ENCODE results near the gene CIC.
"Not testable (repeated sequence)": the region's sequence is repeated elsewhere in the genome, so short reads cannot be mapped to it uniquely, and the experiment has no call there.

The CIC gene

GRCh38 chr19:42315024-42315423, 46.0 kb downstream of the CIC start:
- no peak for DNase-seq

- no peak for DNase-seq
Measured at GRCh38 chr19:42316223-42317211, 47.5 kb downstream of the CIC start.

DNA sequence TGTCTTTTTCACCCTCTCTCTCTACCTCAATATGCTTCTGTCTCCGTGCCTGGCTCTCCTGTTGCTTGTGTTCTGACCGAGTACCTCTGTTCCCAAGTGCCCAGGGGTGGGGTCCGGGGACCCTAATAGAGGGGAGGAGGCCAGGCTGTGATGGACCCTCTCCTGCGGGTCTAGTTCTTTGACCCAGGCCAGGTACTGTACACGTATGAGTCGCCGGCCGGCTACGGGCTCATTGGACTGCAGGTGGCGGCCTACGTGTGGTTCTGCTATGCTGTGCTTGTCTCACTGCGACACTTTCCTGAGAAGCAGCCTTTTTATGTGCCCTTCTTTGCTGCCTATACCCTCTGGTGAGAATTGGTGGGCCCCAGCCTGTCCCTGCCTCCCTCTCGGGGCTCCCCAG, 48.5 kb downstream of the CIC start:
- no peak for DNase-seq

- no peak for DNase-seq
Measured at GRCh38 chr19:42322305-42322704, 53.3 kb downstream of the CIC start.

DNA sequence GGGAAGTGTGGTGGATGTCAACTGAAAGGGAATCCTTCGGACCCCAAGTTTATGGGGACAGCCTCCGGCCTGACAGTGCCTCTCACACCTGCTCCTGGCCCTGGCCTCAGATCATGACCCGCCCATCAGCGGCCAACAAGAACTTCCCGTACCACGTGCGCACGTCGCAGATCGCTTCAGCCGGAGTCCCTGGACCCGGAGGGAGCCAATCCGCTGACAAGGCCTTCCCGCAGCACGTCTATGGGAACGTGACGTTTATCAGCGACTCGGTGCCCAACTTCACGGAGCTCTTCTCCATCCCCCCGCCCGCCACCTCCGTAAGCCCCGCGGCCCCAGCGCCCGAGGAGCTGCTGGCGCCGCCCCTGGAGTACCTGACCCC, 54.4 kb downstream of the CIC start:
- no peak for DNase-seq

GRCh38 chr19:42323852-42324654, 55.0 kb downstream of the CIC start:
- DNase-seq, result no peak

GRCh38 chr19:42324655-42325307, 55.7 kb downstream of the CIC start:
- DNase-seq, result no peak

GRCh38 chr19:42325308-42325895, 56.4 kb downstream of the CIC start, which contains the start of gene MEGF8:
Gene MEGF8, plus strand, starts transcription at chr19:42325635. Its CDS starts 609 bp downstream, at chr19:42326244.
- peak; percentile 84 for DNase-seq

- DNase-seq, result no peak
Measured at GRCh38 chr19:42325896-42326771, 57.1 kb downstream of the CIC start.

- DNase-seq, result no peak
Measured at GRCh38 chr19:42326969-42327368, 57.9 kb downstream of the CIC start.

GRCh38 chr19:42327381-42327780, 58.3 kb downstream of the CIC start:
- no peak for DNase-seq

DNA sequence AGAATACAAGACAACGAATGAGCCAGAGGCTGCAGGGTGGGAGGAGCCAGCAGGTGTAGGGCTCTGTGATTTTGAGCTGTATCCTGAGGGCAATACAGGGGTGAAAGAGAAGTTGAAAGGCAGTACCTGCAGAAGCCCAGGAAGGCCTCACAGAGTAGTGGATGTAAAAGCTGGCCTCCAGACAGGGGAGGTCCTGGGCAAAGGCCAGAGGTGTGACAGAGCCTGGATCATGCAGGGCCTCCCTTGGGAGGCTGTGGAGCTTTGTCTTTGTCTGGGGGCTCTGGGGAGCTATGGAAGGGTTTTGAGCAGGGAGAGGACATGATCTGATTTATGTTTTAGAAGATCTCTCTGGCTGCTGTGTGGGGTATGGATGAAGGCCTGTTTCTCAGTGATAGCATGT, 59.1 kb downstream of the CIC start:
- no peak for DNase-seq

DNA sequence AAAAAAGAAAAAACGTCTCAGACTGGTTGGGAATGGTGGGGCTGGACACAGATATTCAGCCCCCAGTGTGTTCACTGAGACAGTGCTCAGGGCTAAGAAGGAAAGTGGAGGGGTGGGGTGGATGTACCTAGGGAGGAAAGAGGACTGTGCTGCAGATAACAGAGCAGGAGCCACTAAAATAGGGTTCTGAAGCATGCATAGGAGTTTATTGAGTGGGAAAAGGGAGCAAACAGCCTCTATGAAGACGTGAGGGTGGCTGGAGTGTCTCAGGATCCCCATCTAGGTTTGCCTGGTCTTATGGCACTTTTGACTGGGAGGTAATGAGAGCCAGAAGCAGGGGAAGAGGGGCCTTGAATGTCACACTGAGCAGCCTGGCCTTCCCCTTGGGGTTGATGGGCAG, 59.8 kb downstream of the CIC start:
- no peak for DNase-seq

- DNase-seq, result no peak
Measured at GRCh38 chr19:42330241-42330711, 61.2 kb downstream of the CIC start.

DNA sequence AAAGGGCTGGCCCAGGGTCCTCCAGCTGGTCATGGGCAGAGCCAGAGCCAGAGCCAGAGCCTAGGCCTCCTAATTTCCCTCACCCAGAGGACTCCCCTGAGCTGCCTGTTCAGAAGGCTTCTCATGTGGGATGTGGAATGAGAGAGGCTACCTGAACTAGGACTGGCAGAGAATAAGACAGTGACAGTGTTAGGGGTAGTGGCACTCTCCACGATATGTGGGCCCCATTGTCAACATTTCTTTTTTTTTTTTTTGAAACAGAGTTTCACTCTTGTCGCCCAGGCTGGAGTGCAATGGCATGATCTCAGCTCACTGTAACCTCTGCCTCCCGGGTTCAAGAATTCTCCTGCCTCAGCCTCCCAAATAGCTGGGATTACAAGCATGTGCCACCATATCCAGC, 62.3 kb downstream of the CIC start:
- not testable (repeated sequence) for DNase-seq

- no peak for DNase-seq
Measured at GRCh38 chr19:42332059-42332458, 63.0 kb downstream of the CIC start.

GRCh38 chr19:42333018-42333417, 64.0 kb downstream of the CIC start:
- DNase-seq, result no peak

DNA sequence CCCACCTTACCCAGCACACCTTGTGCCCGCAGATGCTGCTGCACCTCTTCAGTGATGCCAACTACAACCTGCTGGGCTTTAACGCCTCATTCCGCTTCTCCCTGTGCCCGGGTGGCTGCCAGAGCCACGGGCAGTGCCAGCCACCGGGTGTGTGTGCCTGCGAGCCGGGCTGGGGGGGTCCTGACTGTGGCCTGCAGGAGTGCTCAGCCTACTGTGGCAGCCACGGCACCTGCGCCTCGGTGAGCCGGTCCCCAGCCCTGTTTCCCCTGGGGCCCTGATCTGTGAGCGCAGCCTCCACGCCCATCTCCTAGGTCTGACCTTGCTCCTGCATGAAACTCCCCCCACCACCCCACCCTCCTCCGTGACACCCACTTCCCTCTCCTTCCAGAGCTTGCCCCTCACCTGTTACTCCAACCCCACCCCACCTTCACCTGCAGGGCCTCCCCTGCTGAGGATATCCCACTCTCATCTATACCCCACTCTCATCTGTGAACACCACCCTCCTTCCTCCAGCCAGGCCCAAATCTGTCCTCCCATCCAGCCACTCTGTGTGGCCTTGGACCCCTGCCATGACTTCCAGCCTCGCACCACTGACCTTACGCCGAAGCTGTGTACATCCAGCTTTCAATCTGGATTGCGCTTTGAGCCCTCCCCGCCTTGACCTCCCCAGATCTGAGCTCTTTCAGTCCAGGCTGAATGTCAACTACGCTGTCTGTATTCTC, 65.1 kb downstream of the CIC start:
- DNase-seq, result no peak

- DNase-seq, result no peak
Measured at GRCh38 chr19:42334697-42335373, 65.8 kb downstream of the CIC start.

GRCh38 chr19:42335374-42335936, 66.4 kb downstream of the CIC start:
- no peak for DNase-seq
